ENCODE data around the gene NPB.

NPB gene

GRCh38 chr17:81902023-81902652 lies at the start of gene NPB:
Gene NPB (plus strand): TSS chr17:81902238. CDS start chr17:81902278, 40 bp downstream.
- DNase-seq: no peak

- DNase-seq: no peak
Measured at GRCh38 chr17:81854974-81855774, 46.9 kb upstream of the NPB start.

- DNase-seq: peak; percentile 82 to 88
Measured at GRCh38 chr17:81858170-81858966, 43.7 kb upstream of the NPB start.

- DNase-seq: no peak
Measured at GRCh38 chr17:81858967-81859905, 42.8 kb upstream of the NPB start.

GRCh38 chr17:81859906-81860755 lies 41.9 kb upstream of the NPB start, which contains the start of gene P4HB:
Gene P4HB (minus strand): TSS chr17:81860535. CDS start chr17:81860471, 64 bp downstream.
- no peak for DNase-seq

DNA sequence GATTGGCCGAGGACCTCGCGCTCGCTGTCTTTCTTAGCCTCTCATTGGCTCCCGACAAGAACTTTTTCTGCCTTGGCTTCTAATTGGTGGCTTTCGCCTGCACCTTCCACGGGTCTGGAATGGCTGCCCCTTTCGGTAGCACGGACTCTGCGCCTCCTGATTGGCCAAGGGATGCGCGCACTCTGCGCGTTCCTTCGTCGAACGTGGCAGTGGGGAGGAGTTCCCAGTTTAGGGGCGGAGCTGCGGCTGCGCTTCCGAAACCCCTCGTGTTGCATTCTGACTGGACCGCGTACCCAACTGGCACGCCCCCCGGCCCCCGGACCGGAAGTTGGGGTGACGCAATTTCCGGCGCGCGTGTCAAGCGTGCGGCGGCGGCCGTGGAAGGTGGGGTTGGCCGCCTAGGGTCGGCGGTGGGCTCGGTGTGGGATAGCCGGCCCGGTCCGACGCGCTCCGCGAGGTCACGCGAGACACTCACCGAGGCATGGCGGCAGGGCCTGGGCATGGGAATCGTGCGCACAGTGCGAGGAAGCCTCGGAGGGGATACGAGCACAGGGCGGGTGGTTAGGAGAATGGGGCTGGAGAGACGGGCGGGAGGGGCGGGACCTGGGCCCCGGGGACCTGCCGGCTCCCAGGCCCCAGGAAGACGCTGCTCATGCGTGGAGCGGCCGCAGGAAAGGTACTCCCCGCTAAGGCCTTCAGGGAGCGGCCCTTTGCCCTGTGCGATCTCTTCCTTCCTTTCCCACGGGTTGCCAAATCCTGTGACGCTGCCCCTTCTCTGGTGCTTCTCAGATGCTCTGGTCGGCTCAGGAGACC lies 41.1 kb upstream of the NPB start:
- peak; percentile 100 for DNase-seq

- no peak for DNase-seq
Measured at GRCh38 chr17:81863123-81863675, 38.8 kb upstream of the NPB start.

- no peak for DNase-seq
Measured at GRCh38 chr17:81863833-81864768, 37.9 kb upstream of the NPB start.

DNA sequence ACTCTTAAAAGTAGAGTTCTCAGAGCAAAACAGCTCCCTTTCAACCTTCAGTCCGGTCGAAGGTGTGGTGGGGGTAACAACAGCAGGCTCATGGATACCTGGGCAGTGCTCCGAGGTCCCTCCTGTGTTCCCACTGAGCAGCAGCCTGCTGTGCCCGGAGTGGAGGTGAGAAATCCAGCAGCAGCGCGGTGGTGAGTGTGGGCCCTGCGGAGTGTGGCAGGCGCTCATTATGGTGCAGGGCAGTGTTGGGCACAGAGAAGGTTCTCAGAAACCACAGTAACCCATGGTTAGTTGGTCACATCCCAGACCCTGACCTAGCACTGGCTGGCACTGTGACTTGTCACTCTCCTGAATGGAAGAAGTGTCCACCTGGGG lies 36.7 kb upstream of the NPB start:
- no peak for DNase-seq

DNA sequence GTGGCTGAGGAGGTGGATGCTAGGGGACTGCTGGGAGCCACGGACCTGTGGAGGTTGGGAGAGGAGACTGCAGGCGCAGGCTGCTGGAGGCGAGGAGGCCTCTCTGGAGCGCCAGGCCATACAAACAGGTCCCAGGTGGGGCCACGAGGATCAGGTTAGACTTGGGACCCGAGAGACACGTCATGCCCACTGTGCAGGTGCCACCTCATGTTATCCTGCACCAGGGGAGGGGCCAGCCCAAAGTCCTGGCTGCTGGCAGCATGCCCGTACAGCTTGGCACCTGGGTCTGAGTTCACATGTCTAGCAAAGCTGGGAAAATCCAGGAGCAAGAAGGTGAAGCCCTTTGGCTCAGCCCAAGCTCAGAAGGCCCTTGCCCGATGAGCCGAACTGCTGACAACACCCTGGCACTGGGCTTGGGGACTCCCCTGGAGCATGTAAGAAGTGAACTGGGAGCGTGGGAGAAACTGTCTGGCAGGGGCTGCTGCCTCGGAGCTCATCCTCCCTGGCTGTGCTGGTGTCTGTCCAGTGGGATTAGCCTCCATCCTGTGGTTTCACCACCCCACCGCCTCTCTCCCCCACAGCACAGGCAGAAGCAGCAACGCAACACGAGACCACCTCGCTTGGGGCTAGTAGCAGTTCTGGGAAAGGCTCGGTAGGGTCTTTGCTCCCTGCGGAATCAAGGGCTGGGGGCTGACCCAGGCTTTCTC lies 36.2 kb upstream of the NPB start:
- DNase-seq: peak in 1 of 2 experiments; percentile 62

DNA sequence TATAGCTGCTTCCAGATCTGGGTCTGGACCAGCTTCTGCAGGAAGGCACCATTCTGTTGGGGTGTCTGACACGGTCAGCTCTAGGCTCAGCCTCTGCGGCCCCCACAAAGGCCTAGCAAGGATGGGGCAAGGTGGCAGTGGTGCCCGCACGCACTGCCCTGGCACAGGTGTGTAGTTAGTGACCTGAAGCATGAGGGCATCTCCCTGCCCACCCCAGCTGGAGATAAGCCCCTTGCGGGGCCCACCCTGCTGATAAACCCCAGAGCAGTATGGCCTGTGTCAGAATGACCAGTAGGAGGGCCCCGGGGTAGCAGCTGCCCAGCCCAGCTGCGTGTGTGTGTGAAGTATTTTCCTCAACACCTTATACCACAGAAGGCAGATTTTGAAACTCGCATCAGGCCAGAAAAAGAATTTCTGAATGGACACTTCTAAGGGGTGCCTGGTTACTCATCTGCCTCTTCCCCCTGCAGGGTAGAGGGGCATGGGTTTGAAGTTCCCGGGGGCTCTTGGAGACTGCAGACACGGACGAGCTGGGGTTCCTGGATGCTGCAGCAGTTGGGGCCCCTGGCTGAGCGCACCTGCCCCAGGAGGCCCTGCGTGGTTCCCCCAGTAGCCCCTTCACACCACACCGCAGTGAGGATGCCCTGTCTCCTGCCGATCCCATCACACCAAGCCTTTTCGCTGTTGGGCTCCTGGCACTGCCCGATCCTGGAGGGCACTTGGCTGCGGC lies 35.4 kb upstream of the NPB start:
- DNase-seq: no peak

DNA sequence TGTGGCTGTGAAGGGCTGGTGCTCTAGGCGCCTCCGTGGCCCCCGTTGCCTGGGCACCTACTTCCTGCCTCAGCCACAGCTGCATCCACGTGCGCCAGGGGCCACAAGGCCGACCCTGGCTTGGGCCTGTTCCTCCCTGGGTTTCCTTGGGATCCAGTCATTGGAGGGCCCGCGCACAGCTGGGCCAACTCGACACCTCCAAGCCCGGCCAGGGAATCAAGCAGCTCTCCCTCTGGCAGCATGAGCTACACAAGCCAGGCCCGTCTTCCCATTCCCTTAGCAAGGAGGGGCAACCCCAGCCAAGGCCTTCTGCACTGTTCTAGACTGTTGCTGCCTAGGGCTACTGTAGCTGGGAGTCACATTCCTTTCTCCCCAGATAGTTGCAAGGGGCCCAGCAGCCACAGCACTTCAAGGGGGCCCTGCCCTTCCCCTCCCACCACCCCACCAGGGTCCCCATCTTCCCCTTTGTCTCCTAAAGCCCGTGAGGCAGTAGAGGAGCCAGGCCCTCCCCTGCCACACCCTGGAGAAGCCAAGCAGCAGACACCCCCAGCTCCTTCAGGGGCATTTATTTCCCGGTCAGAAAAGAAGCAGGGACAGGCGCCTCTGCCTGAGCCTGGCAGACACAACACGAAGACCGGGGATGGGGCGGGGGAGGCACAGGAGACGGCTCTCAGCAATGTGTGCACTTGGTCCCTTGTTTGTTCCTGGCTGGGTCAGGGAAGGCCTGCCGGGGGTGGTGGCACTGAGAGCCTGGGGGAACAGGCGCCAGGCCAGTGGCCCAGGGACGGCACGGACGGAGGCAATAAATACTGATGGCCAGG lies 34.7 kb upstream of the NPB start:
- DNase-seq: peak; percentile 61 to 70

DNA sequence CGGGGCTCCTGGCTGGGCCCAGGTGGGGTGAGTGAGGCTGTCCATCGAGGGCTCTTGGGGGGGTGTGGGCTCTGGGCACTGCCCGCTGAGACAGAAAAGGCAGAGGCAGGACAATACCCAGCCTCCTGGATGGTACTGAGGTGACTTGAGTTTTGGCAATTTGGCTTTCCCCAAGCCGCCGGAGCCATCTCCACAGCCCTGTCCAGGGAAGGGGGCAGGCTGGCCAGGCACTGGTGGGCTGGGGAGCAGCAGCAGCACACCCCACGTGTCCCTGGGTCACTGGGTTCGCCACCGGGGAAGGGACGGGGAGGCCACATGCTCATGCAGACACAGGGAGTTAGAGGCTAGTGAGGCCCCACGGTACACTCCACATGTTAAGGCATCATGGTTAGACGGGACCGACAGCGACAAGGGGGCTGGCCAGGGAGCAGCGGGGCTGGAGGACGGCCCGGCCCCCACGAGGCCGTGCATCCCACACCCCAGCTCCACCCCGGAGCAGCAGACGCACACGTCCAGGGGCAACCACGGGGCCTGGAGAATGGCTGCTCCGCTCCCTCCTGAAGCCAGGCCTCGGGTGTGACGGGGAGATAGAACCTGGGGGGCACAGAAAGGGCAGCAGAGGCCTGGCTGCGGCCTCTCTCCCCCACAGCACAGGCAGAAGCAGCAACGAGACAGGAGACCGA lies 33.9 kb upstream of the NPB start:
- DNase-seq: no peak

DNA sequence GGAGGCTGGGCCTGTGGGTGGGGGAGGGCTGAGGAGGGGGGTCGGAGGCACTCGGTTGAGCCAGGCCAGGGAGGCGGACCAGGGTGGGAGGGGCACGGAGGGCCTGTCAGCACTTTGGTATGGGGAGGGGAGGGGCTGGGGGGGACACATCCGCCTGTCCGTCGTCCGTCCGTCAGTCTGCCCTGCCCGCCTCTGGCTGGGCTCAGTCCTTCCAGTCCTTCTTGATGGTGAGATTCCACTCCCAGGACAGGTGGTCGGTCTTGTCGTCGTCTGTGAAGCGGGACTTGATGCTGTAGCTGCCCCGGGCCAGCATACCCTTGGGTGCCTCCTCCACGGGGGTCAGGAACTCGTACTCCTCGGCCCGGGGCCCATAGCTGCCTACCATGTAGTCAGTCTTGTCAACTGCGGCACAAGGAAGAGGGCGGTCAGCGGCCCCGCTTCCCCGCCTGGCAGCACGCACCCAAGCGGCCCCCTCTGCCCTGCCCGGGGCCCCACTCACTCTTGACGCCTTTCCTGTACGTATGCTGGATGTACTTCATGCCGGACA lies 33.3 kb upstream of the NPB start:
- no peak for DNase-seq

- no peak for DNase-seq
Measured at GRCh38 chr17:81869221-81870130, 32.6 kb upstream of the NPB start.
